ENCODE data around the gene DAB2IP.

The DAB2IP gene

DNA sequence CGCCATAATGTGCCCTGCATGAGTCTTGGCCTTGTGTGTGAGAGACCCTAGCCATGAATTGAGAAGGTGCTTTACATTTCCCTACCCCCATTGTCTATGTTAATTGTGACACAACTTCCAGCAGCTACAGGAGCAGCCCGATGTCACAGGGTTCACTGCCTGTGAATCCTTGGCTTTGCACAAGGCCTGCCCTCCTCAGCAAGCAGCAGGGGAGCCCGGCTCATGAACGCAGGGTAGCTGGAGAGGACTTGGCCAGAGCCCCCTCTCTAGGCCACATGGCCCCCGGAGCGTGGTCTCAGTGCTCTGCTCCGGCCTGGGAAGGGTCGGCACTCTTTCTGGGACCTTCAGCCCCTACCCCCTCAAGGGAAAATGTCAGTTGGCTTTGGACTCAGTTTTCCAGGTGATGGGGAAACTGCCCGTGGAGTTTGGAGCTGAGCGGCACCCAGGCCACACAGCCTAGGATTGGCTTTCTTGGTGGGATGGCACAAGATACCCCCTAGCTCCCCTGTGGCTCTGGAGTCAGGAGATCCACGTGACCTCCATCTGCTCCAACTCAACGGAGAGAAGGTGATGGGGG lies 160.8 kb downstream of the DAB2IP start:
- no peak overlapping the region for H3K27ac ChIP-seq
- TF ChIP-seq, protein P1, sequence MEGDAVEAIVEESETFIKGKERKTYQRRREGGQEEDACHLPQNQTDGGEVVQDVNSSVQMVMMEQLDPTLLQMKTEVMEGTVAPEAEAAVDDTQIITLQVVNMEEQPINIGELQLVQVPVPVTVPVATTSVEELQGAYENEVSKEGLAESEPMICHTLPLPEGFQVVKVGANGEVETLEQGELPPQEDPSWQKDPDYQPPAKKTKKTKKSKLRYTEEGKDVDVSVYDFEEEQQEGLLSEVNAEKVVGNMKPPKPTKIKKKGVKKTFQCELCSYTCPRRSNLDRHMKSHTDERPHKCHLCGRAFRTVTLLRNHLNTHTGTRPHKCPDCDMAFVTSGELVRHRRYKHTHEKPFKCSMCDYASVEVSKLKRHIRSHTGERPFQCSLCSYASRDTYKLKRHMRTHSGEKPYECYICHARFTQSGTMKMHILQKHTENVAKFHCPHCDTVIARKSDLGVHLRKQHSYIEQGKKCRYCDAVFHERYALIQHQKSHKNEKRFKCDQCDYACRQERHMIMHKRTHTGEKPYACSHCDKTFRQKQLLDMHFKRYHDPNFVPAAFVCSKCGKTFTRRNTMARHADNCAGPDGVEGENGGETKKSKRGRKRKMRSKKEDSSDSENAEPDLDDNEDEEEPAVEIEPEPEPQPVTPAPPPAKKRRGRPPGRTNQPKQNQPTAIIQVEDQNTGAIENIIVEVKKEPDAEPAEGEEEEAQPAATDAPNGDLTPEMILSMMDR (conservative IDR thresholded peaks at IDR 0.05) = no peak

- H3K27ac ChIP-seq = no peak overlapping the region
- TF ChIP-seq, protein P1 (conservative IDR thresholded peaks at IDR 0.05) = no peak
Observed at GRCh38 chr9:121813519-121814210, 162.2 kb downstream of the DAB2IP start.

DNA sequence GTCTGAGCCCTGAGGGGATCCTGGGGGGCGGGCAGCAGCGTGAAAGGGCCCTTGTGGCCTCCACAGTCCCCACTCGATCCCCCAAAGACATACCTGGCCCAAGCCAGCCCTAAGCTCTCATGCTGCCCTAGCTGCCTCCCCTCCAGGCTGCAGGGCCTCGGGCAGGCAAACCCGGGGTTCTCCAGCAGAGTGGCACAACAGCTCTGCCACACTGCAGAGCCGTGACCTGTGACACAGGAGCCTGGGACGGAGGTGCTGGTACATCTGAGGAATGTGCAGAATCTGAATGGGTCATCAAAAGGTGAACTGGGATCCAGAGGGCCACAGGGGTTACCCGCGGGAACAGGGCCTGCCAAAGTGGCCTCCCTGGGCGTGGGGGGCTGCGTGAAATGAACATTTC lies 163.2 kb downstream of the DAB2IP start:
- TF ChIP-seq, protein P1 (conservative IDR thresholded peaks at IDR 0.05) = no peak
- H3K27ac ChIP-seq = no peak overlapping the region

GRCh38 chr9:121815084-121815483 lies 163.7 kb downstream of the DAB2IP start:
- TF ChIP-seq, protein P1 (conservative IDR thresholded peaks at IDR 0.05) = no peak
- no peak overlapping the region for H3K27ac ChIP-seq

- no peak overlapping the region for H3K27ac ChIP-seq
- TF ChIP-seq, protein P1 (conservative IDR thresholded peaks at IDR 0.05) = no peak
Observed at GRCh38 chr9:121815546-121816448, 164.4 kb downstream of the DAB2IP start.

- TF ChIP-seq, protein P1 (conservative IDR thresholded peaks at IDR 0.05) = no peak
- no peak overlapping the region for H3K27ac ChIP-seq
Observed at GRCh38 chr9:121816449-121816817, 165.0 kb downstream of the DAB2IP start.

GRCh38 chr9:121816845-121817450 lies 165.5 kb downstream of the DAB2IP start:
- TF ChIP-seq, protein P1 (conservative IDR thresholded peaks at IDR 0.05) = no peak
- H3K27ac ChIP-seq = no peak overlapping the region

Data from VCaP (cell line).